Sigmoid colon (tissue), 4 donors: ENCODE data around the gene FRMD8.

ENCODE experiments used
- CTCF ChIP-seq, 4 experiments: fragments of 450-650 bp in 3 of 4; fragments of 200-600 bp in 1 of 4; IDR thresholded peaks; one replicate each; pipeline ENCODE4 v1.5.1; 2016 to 2019; ENCODE audit warnings: antibody characterized with exemption in 4 of 4, mild to moderate bottlenecking in 3 of 4, moderate library complexity in 2 of 4
- EP300 ChIP-seq, 4 donors: sonication (generic); formaldehyde crosslinking; IDR thresholded peaks; one replicate each; pipeline ENCODE4 v1.6.1; 2017; ENCODE audit warnings: antibody characterized with exemption in 4 of 4
- POLR2A ChIP-seq, 2 donors: fragments of 450-650 bp; IDR thresholded peaks; one replicate each; pipeline ENCODE4 v1.6.1; 2016; ENCODE audit warnings: antibody characterized with exemption in 2 of 2, mild to moderate bottlenecking in 2 of 2, moderate library complexity in 2 of 2
- POLR2AphosphoS5 ChIP-seq, 4 donors: sonication (generic); formaldehyde crosslinking; IDR thresholded peaks; one replicate each; pipeline ENCODE4 v1.6.1; 2017; ENCODE audit warnings: antibody characterized with exemption in 4 of 4

- TF ChIP-seq POLR2A (IDR thresholded peaks at IDR 0.05): no peak
- TF ChIP-seq CTCF (IDR thresholded peaks at IDR 0.05): no peak
- no peak for TF ChIP-seq POLR2AphosphoS5 (IDR thresholded peaks at IDR 0.05)
- TF ChIP-seq EP300 (IDR thresholded peaks at IDR 0.05): no peak
These were observed 6.5 kb downstream of the FRMD8 start for GRCh38 chr11:65392899-65393298.
